ENCODE data around the gene DGUOK. TPM values are rescaled to one million over a fixed set of nuclear protein-coding genes. Genes with fewer than 3 reads are reported as not detected.
A peak's percentile ranks its signal among the peaks of the same experiment; 100 is the strongest.
"Not testable (repeated sequence)": the region's sequence is repeated elsewhere in the genome, so short reads cannot be mapped to it uniquely, and the experiment has no call there.

The DGUOK gene
- polyA plus RNA-seq: 100 to 1,000 TPM in 1 of 4 donors, 10 to 100 TPM in 3; 52.5 to 107 (median 86.3) TPM
- long read RNA-seq, donor 1: 0 reads
- long read RNA-seq, donor 2, partial matches to known transcripts: 0 of 12 reads
- long read RNA-seq, donor 2, other reads (novel, unspliced or antisense): 0 of 12 reads
- long read RNA-seq, donor 3, transcript DGUOK-203 (4 exons, 703 nt): major isoform, 7 of 18 reads
- long read RNA-seq, donor 3, partial matches to known transcripts: 0 of 18 reads
- long read RNA-seq, donor 3, other reads (novel, unspliced or antisense): 0 of 18 reads
- long read RNA-seq, donor 4, partial matches to known transcripts: 0 of 2 reads
- long read RNA-seq, donor 4, other reads (novel, unspliced or antisense): 0 of 2 reads
- long read RNA-seq, donor 5, transcript DGUOK-203 (4 exons, 703 nt): major isoform, 6 of 14 reads
- long read RNA-seq, donor 5, partial matches to known transcripts: 0 of 14 reads
- long read RNA-seq, donor 5, other reads (novel, unspliced or antisense): 0 of 14 reads
- long read RNA-seq, donor 6, transcript DGUOK-202 (5 exons, 880 nt): minor isoform, 6 of 19 reads
- long read RNA-seq, donor 6, transcript DGUOK-203 (4 exons, 703 nt): major isoform, 7 of 19 reads
- long read RNA-seq, donor 6, partial matches to known transcripts: 0 of 19 reads
- long read RNA-seq, donor 6, other reads (novel, unspliced or antisense): 0 of 19 reads
- long read RNA-seq, donor 7: 0 reads
- long read RNA-seq, donor 8, partial matches to known transcripts: 0 of 4 reads
- long read RNA-seq, donor 8, other reads (novel, unspliced or antisense): 0 of 4 reads
- long read RNA-seq, donor 9, partial matches to known transcripts: 0 of 5 reads
- long read RNA-seq, donor 9, other reads (novel, unspliced or antisense): 0 of 5 reads
- long read RNA-seq, donor 10, transcript DGUOK-203 (4 exons, 703 nt): major isoform, 8 of 42 reads
- long read RNA-seq, donor 10, transcript DGUOK-208 (6 exons, 1,029 nt): minor isoform, 7 of 42 reads
- long read RNA-seq, donor 10, partial matches to known transcripts: 12 of 42 reads
- long read RNA-seq, donor 10, other reads (novel, unspliced or antisense): 11 of 42 reads

DNA sequence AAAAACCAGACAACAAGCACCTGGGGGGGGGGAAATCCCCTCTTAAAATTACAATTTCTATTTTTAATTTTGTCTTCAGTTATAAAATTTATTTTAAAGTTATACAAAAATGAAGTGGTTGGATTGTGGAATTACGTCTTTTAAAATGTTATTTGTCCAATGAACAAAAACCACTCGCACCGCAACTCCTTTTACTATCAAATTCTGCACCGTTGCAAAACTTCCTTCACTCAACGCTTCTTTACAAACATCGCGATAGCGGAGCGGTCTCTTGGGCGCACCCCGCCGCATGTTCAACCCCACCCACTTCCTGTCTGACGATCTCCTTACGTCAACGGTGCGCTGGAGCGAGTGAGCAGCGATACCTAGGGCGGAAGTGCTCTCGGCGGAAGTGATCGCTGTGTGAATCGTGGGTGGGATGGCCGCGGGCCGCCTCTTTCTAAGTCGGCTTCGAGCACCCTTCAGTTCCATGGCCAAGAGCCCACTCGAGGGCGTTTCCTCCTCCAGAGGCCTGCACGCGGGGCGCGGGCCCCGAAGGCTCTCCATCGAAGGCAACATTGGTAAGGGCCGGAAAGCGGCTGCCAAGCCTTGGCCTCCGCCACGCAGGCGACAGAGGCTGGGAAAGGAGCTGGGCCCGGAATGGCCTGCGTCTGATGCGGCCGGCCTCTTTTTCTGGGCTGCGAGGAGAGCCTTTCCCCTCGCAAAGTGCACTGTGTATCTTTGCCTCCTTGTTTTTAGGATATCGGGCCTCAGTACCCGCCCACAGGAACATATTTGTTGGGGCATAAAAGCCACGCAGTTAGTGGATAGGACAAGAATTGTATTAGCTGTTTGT, at the start of gene DGUOK:
DGUOK (plus strand) TSS at position 388 of the 835 bp plus-strand sequence; CDS start at position 419, 31 bp downstream.
- Histone ChIP-seq H3K4me1 (ENCODE audit: control insufficient read depth in 3 of 3, insufficient read depth in 2 of 3, low read depth in 1 of 3, low read length in 2 of 3) (peaks cover 5 to 16% (median 8%) of the 10 kb centered on the region in 3 donors), H3K9me3 (ENCODE audit: control insufficient read depth in 2 of 2, insufficient read depth in 1 of 2, low read depth in 1 of 2, low read length in 1 of 2) (no peaks in the 10 kb centered on the region), H3K27ac (ENCODE audit: low read depth in 1 of 3, low read length in 2 of 3) (peak within 1 kb of the TSS; percentile 94 to 100 (median 95)), H3K27me3 (ENCODE audit: control insufficient read depth in 3 of 3, insufficient read depth in 3 of 3, low read length in 3 of 3) (no peaks in the 10 kb centered on the region), H3K36me3 (ENCODE audit: control insufficient read depth in 3 of 3, insufficient read depth in 2 of 3, low read depth in 1 of 3, low read length in 3 of 3) (peaks cover 0 to 5% (median 0%) of the 10 kb centered on the region in 3 donors), H3K4me3 (ENCODE audit: low read depth in 1 of 3, low read length in 3 of 3) (peak within 1 kb of the TSS; percentile 72 to 83 (median 79))
- FAIRE-seq (peak; percentile 82), DNase-seq (peak; percentile 100)
- 0 to 1% (median 0%) methylated on average over 50 of the region's 50 CpGs for WGBS, 3 donors

DNA sequence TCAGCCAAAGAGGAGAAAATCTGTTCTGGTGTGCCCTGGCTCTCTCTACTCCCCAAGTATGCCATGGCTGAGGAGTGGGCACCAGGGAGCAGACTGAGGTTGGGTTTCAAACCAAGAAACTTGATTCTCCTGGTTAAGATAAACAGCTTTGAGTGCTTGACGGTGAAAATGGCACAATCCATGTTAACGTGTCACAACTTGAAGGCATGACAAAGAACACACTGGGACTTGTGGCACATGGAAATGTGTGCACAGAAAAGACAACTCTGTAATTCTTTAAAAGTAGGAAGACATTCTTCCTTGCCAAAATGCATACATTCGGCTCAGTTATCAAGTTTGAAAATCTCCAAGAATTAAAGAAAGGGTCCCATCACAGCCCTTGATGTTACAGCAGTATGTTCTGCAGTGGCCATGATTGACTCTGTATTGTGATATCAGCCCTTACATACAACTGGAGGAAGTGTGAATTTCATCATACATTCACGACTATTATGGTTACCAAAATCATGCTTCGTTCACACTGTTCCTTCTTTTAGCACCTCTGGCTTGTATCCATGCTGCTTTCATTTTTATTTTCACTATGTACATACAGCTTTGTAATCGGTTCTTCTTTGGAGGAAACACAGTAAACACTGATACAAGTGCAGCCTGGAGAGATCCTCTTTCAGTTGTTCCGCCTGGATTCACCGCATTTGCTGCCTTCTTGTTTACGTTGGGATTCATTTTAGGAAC, 49.4 kb upstream of the DGUOK start:
- FAIRE-seq: no peak

GRCh38 chr2:73877984-73878383, 48.7 kb upstream of the DGUOK start:
- H3K4me1 ChIP-seq (ENCODE audit: control insufficient read depth in 3 of 3, insufficient read depth in 2 of 3, low read depth in 1 of 3, low read length in 2 of 3); FAIRE-seq; H3K4me3 ChIP-seq (ENCODE audit: low read depth in 1 of 3, low read length in 3 of 3); H3K9me3 ChIP-seq (ENCODE audit: control insufficient read depth in 2 of 2, insufficient read depth in 1 of 2, low read depth in 1 of 2, low read length in 1 of 2); H3K27me3 ChIP-seq (ENCODE audit: control insufficient read depth in 3 of 3, insufficient read depth in 3 of 3, low read length in 3 of 3); H3K27ac ChIP-seq (ENCODE audit: low read depth in 1 of 3, low read length in 2 of 3); DNase-seq; H3K36me3 ChIP-seq (ENCODE audit: control insufficient read depth in 3 of 3, insufficient read depth in 2 of 3, low read depth in 1 of 3, low read length in 3 of 3): not testable (repeated sequence)
- 92 to 99% (median 95%) methylated on average over 5 of the region's 5 CpGs for WGBS, 3 donors

More for the DNA sequence above, 49.4 kb upstream of the DGUOK start:
- no peak for DNase-seq
- Histone ChIP-seq H3K27me3 (ENCODE audit: control insufficient read depth in 3 of 3, insufficient read depth in 3 of 3, low read length in 3 of 3) (no peaks in the 10 kb centered on the region), H3K4me3 (ENCODE audit: low read depth in 1 of 3, low read length in 3 of 3) (no peak overlapping the region), H3K27ac (ENCODE audit: low read depth in 1 of 3, low read length in 2 of 3) (no peak overlapping the region), H3K4me1 (ENCODE audit: control insufficient read depth in 3 of 3, insufficient read depth in 2 of 3, low read depth in 1 of 3, low read length in 2 of 3) (no peaks in the 10 kb centered on the region), H3K36me3 (ENCODE audit: control insufficient read depth in 3 of 3, insufficient read depth in 2 of 3, low read depth in 1 of 3, low read length in 3 of 3) (peaks cover 0 to under 1% (median 0%) of the 10 kb centered on the region in 3 donors), H3K9me3 (ENCODE audit: control insufficient read depth in 2 of 2, insufficient read depth in 1 of 2, low read depth in 1 of 2, low read length in 1 of 2) (no peaks in the 10 kb centered on the region)
- WGBS, 3 donors: 37 to 51% (median 50%) methylated on average over 9 of the region's 9 CpGs

DNA sequence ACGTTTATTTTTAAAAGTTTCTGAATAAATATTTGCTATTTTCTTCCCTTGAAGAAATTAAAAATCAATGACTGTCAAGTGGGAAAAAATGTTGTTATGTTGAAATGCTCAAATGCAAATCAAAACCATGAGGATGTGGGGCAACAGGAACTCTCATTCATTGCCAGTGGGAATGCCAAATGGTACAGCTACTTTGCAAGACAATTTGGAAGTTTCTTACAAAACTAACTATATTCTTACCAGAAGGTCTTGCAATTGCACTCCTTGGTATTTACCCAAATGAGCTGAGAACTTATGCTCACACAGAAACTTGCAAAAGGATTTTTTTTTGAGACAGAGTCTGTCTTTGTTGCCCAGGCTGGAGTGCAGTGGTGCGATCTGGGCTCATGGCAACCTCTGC, 41.3 kb upstream of the DGUOK start:
- FAIRE-seq: no peak
- Histone ChIP-seq H3K4me3 (ENCODE audit: low read depth in 1 of 3, low read length in 3 of 3) (no peak overlapping the region), H3K9me3 (ENCODE audit: control insufficient read depth in 2 of 2, insufficient read depth in 1 of 2, low read depth in 1 of 2, low read length in 1 of 2) (no peaks in the 10 kb centered on the region), H3K27me3 (ENCODE audit: control insufficient read depth in 3 of 3, insufficient read depth in 3 of 3, low read length in 3 of 3) (no peaks in the 10 kb centered on the region), H3K36me3 (ENCODE audit: control insufficient read depth in 3 of 3, insufficient read depth in 2 of 3, low read depth in 1 of 3, low read length in 3 of 3) (no peaks in the 10 kb centered on the region), H3K4me1 (ENCODE audit: control insufficient read depth in 3 of 3, insufficient read depth in 2 of 3, low read depth in 1 of 3, low read length in 2 of 3) (no peaks in the 10 kb centered on the region), H3K27ac (ENCODE audit: low read depth in 1 of 3, low read length in 2 of 3) (no peak overlapping the region)
- no peak for DNase-seq
- 56 to 61% (median 60%) methylated on average over 2 of the region's 2 CpGs for WGBS, 3 donors

- 77 to 78% (median 78%) methylated on average over 4 of the region's 4 CpGs for WGBS, 3 donors
- no peaks in the 10 kb centered on the region for H3K9me3 ChIP-seq (ENCODE audit: control insufficient read depth in 2 of 2, insufficient read depth in 1 of 2, low read depth in 1 of 2, low read length in 1 of 2)
- H3K4me3 ChIP-seq (ENCODE audit: low read depth in 1 of 3, low read length in 3 of 3): no peak overlapping the region
- H3K27me3 ChIP-seq (ENCODE audit: control insufficient read depth in 3 of 3, insufficient read depth in 3 of 3, low read length in 3 of 3): no peaks in the 10 kb centered on the region
- H3K36me3 ChIP-seq (ENCODE audit: control insufficient read depth in 3 of 3, insufficient read depth in 2 of 3, low read depth in 1 of 3, low read length in 3 of 3): no peaks in the 10 kb centered on the region
- FAIRE-seq (no peak), DNase-seq (no peak)
- H3K27ac ChIP-seq (ENCODE audit: low read depth in 1 of 3, low read length in 2 of 3): no peak overlapping the region
- no peaks in the 10 kb centered on the region for H3K4me1 ChIP-seq (ENCODE audit: control insufficient read depth in 3 of 3, insufficient read depth in 2 of 3, low read depth in 1 of 3, low read length in 2 of 3)
These were observed 40.3 kb upstream of the DGUOK start for GRCh38 chr2:73886357-73886756.

DNA sequence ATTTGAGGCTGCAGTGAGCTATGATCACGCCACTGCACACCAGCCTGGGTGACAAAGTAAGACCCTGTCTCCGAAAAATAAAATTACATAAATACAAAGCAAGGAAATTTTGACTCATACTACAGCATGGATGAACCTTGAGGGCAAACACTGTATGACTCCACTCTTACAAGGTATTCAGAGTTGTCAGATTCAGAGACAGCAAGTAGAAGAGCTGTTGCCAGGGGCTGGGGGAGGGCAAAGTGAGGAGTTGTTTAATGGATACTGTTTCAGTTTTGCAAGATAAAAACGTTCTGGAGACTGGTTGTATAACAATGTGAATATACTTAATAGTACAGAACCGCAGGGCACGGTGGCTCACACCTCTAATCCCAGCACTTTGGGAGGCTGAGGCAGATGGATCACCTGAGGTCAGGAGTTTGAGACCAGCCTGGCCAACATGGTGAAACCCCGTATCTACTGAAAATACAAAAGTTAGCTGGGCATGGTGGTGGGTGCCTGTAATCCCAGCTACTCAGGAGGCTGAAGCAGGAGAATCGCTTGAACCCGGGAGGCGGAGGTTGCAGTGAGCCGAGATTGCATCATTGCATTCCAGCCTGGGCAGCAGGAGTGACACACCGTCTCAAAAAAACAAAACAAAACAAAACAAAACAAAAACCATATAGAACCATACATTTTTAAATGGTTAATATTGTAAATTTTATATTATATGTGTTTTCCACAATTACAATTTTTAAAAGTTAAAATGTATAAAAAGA, 38.9 kb upstream of the DGUOK start:
- WGBS, 3 donors: 81 to 82% (median 82%) methylated on average over 11 of the region's 11 CpGs
- H3K36me3 ChIP-seq (ENCODE audit: control insufficient read depth in 3 of 3, insufficient read depth in 2 of 3, low read depth in 1 of 3, low read length in 3 of 3); H3K9me3 ChIP-seq (ENCODE audit: control insufficient read depth in 2 of 2, insufficient read depth in 1 of 2, low read depth in 1 of 2, low read length in 1 of 2); H3K27ac ChIP-seq (ENCODE audit: low read depth in 1 of 3, low read length in 2 of 3); DNase-seq; FAIRE-seq; H3K27me3 ChIP-seq (ENCODE audit: control insufficient read depth in 3 of 3, insufficient read depth in 3 of 3, low read length in 3 of 3); H3K4me1 ChIP-seq (ENCODE audit: control insufficient read depth in 3 of 3, insufficient read depth in 2 of 3, low read depth in 1 of 3, low read length in 2 of 3); H3K4me3 ChIP-seq (ENCODE audit: low read depth in 1 of 3, low read length in 3 of 3): not testable (repeated sequence)

GRCh38 chr2:73888388-73888787, 38.3 kb upstream of the DGUOK start:
- FAIRE-seq (no peak), DNase-seq (no peak)
- Histone ChIP-seq H3K4me1 (ENCODE audit: control insufficient read depth in 3 of 3, insufficient read depth in 2 of 3, low read depth in 1 of 3, low read length in 2 of 3) (no peaks in the 10 kb centered on the region), H3K27me3 (ENCODE audit: control insufficient read depth in 3 of 3, insufficient read depth in 3 of 3, low read length in 3 of 3) (no peaks in the 10 kb centered on the region), H3K4me3 (ENCODE audit: low read depth in 1 of 3, low read length in 3 of 3) (no peak overlapping the region), H3K27ac (ENCODE audit: low read depth in 1 of 3, low read length in 2 of 3) (no peak overlapping the region), H3K36me3 (ENCODE audit: control insufficient read depth in 3 of 3, insufficient read depth in 2 of 3, low read depth in 1 of 3, low read length in 3 of 3) (no peaks in the 10 kb centered on the region), H3K9me3 (ENCODE audit: control insufficient read depth in 2 of 2, insufficient read depth in 1 of 2, low read depth in 1 of 2, low read length in 1 of 2) (no peaks in the 10 kb centered on the region)
- 54 to 64% (median 58%) methylated on average over 2 of the region's 2 CpGs for WGBS, 3 donors
